ENCODE data around the gene PTGES3. TPM values are rescaled to one million over a fixed set of nuclear protein-coding genes. Genes with fewer than 3 reads are reported as not detected.

Gene PTGES3
- total and polyA plus RNA-seq, 2 of the 8 experiments (the other 6 are each of a cell fraction or from before 2014, with no cell fraction given), result 111 to 464 TPM

DNA sequence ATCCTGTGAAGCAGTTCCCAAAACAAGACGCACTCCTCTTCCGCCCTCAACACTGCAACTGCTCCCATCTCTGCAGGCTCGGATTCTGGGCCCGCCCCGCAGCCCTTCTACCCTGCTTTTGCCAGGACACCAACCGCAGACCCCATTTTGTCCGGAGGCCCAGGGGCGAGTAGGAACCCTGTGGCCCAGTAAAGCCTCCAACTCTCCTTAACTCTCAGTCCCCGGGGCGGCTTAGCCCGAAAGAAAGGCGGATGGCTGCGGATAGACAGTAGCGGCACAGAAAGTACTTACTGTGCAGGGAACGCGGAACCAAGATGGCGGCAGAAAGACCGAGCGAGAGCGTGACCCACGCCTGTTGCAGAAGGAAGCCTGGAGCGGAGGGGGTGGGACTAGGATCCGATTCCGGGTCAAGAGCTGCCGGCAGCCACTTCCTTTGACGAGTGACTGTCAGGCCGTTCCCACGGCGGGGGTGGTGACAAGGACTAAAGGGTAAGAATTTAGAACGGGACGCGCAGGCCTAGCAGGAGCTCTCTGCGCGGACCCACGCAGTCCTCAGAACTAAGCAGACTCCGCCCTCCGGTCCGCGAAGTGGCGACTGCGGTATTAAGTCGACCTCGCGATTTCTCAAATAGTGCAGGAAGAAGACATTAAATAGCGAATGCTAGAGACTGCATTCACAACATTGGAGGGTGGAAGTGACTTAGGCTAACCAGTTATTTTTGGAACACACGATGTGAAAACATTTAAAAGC, 37.1 kb upstream of the PTGES3 start, which contains the start of gene NACA (continued):
- TF ChIP-seq, protein P1, sequence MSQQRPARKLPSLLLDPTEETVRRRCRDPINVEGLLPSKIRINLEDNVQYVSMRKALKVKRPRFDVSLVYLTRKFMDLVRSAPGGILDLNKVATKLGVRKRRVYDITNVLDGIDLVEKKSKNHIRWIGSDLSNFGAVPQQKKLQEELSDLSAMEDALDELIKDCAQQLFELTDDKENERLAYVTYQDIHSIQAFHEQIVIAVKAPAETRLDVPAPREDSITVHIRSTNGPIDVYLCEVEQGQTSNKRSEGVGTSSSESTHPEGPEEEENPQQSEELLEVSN (IDR thresholded peaks at IDR 0.05), result 0 out of 2 replicates have a peak, but pooled peaks have one; percentile 17
- TF ChIP-seq EP300 (IDR thresholded peaks at IDR 0.05; ENCODE audit: borderline replicate concordance in 1 of 2, low read depth in 2 of 2, low read length in 2 of 2), result no peak
- TF ChIP-seq NRF1 (IDR thresholded peaks at IDR 0.05; ENCODE audit: low read depth, low read length), result no peak
- peak; percentile 18; the same call in 1 of the 2 replicates for TF ChIP-seq CREB1 (IDR thresholded peaks at IDR 0.05)
- peak; percentile 90 for TF ChIP-seq GABPA (IDR thresholded peaks at IDR 0.05; ENCODE audit: borderline replicate concordance, insufficient read depth, low read length)
- no peak for TF ChIP-seq SIX5 (IDR thresholded peaks at IDR 0.05; ENCODE audit: low read depth, low read length)
- TF ChIP-seq SIRT6 (IDR thresholded peaks at IDR 0.05; ENCODE audit: low read length), result no peak
- TF ChIP-seq SP2 (IDR thresholded peaks at IDR 0.05; ENCODE audit: low read length), result no peak
- TF ChIP-seq POLR2AphosphoS5 (IDR thresholded peaks at IDR 0.05; ENCODE audit: low read depth, low read length), result peak; percentile 99
- TF ChIP-seq, protein P2, sequence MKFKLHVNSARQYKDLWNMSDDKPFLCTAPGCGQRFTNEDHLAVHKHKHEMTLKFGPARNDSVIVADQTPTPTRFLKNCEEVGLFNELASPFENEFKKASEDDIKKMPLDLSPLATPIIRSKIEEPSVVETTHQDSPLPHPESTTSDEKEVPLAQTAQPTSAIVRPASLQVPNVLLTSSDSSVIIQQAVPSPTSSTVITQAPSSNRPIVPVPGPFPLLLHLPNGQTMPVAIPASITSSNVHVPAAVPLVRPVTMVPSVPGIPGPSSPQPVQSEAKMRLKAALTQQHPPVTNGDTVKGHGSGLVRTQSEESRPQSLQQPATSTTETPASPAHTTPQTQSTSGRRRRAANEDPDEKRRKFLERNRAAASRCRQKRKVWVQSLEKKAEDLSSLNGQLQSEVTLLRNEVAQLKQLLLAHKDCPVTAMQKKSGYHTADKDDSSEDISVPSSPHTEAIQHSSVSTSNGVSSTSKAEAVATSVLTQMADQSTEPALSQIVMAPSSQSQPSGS (IDR thresholded peaks at IDR 0.05; ENCODE audit: low read length), result no peak
- TF ChIP-seq RBBP5 (IDR thresholded peaks at IDR 0.05; ENCODE audit: borderline replicate concordance, low read depth, low read length), result no peak
- TF ChIP-seq TEAD4 (IDR thresholded peaks at IDR 0.05; ENCODE audit: low read depth, low read length), result no peak
- TF ChIP-seq, protein P3, sequence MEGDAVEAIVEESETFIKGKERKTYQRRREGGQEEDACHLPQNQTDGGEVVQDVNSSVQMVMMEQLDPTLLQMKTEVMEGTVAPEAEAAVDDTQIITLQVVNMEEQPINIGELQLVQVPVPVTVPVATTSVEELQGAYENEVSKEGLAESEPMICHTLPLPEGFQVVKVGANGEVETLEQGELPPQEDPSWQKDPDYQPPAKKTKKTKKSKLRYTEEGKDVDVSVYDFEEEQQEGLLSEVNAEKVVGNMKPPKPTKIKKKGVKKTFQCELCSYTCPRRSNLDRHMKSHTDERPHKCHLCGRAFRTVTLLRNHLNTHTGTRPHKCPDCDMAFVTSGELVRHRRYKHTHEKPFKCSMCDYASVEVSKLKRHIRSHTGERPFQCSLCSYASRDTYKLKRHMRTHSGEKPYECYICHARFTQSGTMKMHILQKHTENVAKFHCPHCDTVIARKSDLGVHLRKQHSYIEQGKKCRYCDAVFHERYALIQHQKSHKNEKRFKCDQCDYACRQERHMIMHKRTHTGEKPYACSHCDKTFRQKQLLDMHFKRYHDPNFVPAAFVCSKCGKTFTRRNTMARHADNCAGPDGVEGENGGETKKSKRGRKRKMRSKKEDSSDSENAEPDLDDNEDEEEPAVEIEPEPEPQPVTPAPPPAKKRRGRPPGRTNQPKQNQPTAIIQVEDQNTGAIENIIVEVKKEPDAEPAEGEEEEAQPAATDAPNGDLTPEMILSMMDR (IDR thresholded peaks at IDR 0.05; ENCODE audit: control extremely low read depth in 1 of 3, insufficient read depth in 1 of 3, low read depth in 1 of 3, low read length in 3 of 3), result no peak
- TF ChIP-seq CHD1 (IDR thresholded peaks at IDR 0.05; ENCODE audit: low read depth, low read length), result no peak; the same call in none of the 2 replicates
- peak; percentile 94 for TF ChIP-seq TBP (IDR thresholded peaks at IDR 0.05; ENCODE audit: low read depth, low read length)
- no peak for TF ChIP-seq SP1 (IDR thresholded peaks at IDR 0.05; ENCODE audit: low read depth, low read length)
- TF ChIP-seq KDM4A (IDR thresholded peaks at IDR 0.05; ENCODE audit: low read depth, low read length, severe bottlenecking), result peak; percentile 51
- TF ChIP-seq HDAC2 (IDR thresholded peaks at IDR 0.05; ENCODE audit: borderline replicate concordance in 1 of 2, low read depth in 2 of 2, low read length in 2 of 2), result no peak
- TF ChIP-seq FOSL1 (IDR thresholded peaks at IDR 0.05; ENCODE audit: insufficient read depth, low read depth, low read length), result no peak
